Stimulated activated naive CD8-positive, alpha-beta T cell treated with anti-CD3 and anti-CD28 coated beads, Interleukin-15, Interleukin-2, amounts not matched to agents 100 U/mL and 50 U/mL, for 24 hours (primary cell): ENCODE data around the gene GOLGA3.
"Not testable (repeated sequence)": the region's sequence is repeated elsewhere in the genome, so short reads cannot be mapped to it uniquely, and the experiment has no call there.

Experiments
- ATAC-seq: fragments of 150-1000 bp; cut with Tn5 transposase; one replicate; pipeline ENCODE4 v1.10.0; 2021
- DNase-seq: peaks from one replicate; pipeline ENCODE4 v3.0.0; 2021

GOLGA3 gene

DNA sequence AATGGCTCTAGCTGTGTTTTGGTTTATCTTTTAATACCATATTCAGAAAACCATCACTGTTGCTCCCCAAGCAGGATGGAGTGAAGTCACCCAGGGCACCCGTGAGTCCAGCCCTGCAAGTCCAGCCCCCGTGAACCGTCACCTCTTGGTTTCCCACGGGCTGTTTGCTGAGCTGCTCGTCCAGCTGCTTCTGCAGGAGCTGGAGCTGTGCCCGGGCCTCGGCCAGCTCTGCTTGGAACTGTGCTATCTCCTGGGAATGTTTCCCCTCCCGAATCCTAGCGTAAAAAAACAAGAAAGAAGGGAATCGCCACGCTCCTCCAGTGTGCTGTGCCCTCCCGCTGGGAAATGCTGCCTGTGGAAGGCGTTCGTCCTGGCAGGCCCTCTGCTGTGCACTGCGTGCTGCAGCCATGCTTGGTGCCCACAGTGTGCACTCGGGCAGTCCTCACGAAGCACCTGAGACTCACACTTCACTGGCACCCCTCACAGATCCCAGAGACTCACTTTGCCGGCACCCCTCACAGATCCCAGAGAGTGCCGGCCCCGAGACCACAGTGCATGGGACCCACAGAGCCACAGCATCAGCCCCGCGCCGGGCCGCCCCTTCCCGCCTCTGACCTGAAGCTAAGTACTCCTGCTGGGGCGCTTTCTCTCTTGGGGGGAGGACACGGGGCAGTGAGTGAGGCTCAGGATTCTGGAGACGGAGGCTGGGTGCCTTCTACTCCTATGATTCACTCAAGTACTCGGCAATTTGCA is 51.7 kb downstream of the GOLGA3 start:
- no peak for ATAC-seq
- no peak for DNase-seq

DNA sequence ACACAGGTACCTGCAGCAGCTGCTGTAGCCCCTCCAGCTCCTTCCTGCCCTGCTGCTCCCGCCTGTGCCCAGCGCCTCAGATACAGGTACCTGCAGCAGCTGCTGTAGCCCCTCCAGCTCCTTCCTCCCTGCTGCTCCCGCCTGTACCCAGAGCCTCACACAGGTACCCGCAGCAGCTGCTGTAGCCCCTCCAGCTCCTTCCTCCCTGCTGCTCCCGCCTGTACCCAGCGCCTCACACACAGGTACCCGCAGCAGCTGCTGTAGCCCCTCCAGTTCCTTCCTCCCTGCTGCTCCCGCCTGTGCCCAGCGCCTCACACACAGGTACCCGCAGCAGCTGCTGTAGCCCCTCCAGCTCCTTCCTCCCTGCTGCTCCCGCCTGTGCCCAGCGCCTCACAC is 52.4 kb downstream of the GOLGA3 start:
- ATAC-seq, DNase-seq: not testable (repeated sequence)

DNA sequence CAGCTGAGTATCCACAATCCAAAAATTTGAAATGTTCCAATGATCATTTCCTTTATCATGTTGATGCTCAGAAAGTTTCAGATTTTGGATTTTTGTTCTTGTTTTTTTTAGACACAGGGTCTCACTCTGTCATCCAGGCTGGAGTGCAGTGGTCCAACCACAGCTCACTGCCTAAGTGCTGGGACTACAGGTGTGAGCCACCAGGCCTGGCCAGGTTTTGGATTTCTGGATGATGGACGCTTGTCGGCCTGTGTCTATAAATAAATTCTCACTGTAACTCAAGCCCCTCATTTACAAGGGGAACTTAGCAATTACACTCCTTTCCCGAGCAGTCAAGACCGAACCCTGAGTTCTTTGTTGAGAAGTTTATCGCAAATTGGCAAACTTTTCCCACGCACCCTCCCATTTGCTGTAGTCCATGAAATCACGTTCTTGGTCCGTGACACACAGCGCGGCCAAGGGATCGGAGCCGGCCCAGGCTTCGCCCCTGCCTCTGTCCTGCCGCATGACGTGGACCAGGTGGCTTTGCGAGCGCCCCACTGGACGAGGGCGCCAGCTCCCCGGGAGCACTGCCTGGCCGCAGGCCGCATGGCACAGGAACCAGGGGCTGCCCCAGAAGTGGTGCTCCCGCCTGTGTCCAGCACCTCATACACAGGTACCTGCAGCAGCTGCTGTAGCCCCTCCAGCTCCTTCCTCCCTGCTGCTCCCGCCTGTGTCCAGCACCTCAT is 53.0 kb downstream of the GOLGA3 start:
- DNase-seq = no peak

DNA sequence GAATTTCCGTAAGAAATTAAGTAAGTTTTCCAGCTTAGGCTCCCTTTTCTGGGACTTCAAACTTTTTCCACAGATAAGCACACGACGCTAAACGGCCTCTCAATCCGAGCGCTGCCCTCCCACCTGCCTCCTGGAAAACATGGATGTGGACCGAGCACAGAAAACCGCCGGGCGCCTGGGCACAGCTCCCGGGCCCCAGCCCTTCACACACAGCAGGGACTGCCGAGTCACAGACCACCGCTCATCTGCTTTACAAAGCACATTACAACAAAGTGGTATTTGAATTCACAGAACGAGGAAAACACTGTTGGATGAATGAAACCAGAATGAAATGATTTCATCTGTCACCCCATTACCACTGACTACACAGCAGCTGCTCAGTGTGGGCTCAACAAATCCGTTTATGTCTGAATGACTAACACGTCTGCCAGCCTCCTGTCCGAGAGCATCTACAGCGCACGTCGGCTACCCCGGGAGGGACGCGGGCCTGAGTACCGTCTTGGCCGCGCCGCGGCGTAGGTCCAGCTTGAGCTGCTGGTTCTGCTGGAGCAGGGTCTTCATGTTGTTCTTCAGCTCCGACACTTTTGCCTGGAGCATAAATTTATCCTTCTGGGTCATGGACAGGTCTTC is 53.9 kb downstream of the GOLGA3 start:
- ATAC-seq (no peak), DNase-seq (no peak)

More for the DNA sequence above, 53.0 kb downstream of the GOLGA3 start:
- ATAC-seq = no peak

DNA sequence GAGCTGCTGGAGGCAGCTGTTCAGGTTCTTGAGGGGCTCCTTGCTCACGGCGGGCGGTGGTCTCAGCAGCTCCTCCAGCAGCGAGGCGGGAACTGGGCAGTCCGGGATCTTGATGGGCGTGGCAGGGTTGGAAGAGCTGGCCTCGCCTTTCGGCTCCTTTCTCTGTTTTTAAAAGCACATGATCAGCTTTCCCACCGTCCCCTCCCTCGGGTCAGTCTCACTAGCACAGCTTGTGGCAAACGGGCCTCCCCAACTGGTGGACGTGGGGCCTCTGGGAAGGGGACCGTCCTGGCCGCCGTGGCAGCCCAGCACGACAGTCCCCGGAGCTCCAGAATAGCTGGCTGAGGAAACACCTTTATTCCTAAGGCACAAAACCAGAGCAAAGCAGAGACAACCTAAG is 54.5 kb downstream of the GOLGA3 start:
- DNase-seq (no peak), ATAC-seq (no peak)

DNA sequence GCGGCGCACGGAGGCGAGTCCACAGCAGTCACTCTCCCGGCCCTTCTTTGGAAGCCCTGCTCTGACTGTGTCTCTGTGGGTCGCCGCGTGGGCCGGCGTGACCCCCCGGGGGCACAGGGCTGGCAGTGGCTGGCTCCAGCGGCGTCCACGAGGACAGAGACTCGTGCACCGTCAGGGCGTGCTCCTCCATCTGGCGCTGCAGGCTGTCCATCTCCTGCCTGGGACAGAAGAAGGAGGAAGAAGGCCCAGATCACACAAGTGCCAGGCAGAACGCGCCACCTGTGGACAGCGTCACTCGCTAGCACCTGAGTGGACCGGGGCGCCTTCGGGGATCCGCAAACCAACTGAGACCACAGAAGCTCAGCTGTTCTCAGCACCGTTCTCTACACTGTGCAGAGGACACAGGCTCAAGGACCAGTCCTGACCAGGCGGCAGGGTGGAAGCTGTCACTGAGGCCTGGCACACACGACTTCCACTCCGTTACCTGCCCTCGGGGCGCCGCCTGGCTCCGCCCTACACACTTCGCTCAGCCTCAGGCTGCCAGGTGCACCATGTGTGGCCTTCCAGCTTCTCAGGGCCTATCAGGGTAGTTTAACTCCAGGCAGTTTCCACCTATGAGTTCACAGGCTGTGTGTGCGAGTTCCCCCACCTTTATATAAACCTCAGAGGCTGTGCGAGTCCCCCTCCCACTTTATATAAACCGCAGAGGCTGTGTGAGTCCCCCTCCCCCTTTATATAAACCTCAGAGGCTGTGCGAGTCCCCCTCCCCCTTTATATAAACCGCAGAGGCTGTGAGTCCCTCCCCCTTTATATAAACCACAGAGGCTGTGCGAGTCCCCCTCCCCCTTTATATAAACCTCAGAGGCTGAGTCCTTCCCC is 55.4 kb downstream of the GOLGA3 start:
- DNase-seq (no peak), ATAC-seq (no peak)

DNA sequence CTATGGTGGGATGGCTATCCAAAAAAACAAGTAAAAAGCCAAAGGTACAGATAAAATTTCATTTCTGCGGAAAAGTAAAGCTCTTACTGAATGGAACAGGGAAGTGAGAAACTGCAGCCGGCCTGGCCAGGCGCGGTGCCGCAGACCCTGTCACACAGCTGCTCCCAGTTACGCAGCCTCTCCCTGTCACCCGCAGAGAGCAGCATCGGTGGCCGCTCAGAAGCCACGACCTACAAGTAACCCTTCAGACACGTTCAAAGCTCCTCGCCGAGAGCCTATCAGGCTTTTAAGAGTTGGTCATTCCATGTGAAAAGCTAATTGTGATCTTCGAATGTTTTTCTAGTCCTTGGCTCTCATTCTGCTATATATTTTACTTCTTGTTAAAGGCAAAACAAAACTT is 56.1 kb downstream of the GOLGA3 start:
- no peak for ATAC-seq
- no peak for DNase-seq

DNA sequence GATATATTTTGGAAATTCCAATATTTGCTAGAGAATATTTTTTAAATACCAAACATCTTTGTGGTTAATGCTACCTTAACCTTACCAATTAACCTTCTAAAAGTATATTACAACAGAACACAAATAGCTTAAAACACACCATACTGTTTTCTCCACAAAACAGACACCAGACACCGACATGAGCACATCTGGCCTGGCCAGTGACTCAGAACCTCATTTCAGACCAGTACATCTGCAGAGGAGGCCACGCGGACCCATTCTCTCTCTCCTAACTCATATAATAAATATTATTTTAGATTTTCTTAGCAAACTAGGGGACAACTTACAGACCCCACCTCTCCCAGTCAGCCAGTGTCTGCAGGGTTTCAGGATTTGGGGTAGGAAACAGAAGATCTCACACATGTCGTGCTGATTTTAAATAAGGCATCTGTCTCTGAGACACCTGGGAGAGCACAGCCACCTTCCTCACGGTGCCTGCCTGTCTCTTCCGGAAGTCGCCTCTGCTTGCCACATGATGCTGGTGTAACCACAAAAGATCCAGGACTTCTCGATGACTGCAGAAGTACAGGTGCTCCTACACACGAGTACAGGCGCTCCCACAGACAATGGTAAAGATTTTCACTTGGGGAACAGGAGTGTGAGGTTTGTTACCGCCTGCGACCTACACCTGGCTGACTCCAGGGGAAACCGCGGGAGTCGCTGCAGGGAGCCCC is 57.4 kb downstream of the GOLGA3 start:
- peak; percentile 60 for ATAC-seq
- peak; percentile 27 for DNase-seq

DNA sequence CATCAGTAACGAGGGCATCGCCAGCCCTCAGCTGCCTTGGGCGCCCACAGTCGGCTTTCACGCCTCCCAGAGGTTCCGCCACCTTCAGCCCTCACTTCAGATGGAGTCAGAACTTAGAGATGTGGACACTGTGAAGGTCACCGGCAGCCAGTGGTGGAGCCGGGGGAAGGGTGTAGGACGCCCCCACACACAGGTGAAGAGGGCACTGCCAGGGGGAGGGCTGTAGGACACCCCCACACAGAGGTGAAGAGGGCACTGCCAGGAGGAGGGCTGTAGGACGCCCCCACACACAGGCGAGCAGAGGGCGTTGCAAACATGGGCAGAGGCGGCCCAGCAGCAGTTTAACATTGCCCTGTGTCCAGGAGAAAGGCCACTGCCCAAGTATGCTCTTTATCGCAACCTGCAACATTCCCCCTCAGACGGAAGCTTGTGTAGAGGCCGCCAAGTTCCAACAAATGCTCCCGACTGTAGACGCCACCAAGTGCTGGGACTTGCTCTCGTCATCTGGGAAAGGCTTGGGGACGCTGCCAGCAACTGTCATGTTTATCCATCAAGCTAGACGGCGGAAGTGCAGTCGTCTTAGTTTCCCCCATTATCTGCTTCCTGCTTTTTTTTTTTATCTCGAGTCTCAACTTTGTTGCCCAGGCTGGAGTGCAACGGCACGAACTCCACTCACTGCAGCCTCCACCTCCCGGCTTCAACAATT is 62.1 kb downstream of the GOLGA3 start:
- no peak for DNase-seq
- no peak for ATAC-seq

DNA sequence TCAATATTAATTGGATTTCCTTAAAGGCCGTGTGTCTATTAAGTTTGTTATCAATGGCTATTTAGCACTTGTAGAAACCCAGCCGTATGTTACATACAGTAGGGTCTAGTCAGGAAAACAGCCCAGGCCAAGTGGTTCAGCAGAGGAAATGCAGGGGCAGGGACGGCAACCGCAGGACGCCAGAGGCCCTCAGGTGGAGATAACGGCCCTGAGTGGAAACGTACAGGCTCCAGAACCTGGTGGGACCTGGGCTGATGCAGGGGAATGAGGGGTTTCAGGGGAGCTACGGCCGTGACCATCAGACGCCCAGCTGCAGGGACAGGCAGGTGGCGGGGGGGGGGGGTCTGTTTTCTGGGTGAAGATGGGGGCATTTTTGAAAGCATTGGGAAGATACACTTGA is 63.3 kb downstream of the GOLGA3 start:
- ATAC-seq (no peak), DNase-seq (no peak)

DNA sequence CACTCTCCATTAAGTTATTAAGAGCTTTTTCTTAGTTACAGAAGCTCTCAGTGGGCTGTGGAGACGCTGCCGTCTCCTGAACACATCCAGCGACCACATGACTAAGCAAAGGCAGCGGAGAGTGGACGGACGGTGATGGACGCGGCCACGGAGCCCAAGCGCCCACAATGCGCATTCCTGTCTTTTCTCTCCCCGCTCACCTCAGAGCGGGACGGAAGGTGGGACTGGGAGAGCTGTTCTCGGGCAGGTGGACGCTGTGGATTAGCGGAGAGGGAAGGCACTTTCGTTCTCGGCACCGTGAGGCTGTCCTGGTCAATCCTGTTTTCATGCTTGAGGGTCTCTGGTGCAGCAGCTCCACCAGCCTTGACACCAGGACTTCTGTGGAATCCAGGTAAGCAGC is 64.4 kb downstream of the GOLGA3 start:
- ATAC-seq (no peak), DNase-seq (no peak)

DNA sequence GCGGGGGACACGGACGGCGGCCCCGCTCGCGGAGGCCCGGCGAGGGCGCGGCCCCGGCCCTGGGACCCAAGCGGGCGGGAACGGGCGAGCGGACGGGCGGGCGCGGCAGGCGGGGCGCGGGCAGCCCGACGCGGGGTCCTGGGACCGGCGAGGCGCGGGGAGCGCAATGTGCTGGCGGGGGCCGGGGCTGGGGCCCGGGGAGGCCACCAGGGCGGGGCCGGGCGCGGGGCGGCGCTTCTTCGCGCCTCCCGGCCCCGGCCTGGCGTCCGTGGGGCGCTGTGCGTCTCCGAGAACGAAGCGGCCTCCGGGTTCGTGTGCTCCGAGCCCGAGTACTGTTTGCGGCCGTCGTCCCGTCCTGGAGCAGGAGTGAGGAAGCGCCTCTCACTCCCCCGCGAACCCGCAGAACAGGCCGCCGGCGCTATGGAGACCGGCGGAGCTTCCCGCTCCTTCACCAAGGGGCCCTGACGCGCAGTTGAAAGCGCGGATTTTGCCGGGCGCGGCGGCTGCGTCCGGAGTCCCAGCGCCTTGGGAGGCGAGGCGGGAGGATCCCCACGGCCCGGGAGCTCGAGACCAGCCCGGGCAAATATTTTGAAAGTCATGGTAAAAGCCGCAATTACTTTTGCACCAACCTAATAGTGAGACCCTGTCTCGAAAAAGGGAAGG is 66.6 kb downstream of the GOLGA3 start:
- ATAC-seq (peak; percentile 86), DNase-seq (peak; percentile 91)

DNA sequence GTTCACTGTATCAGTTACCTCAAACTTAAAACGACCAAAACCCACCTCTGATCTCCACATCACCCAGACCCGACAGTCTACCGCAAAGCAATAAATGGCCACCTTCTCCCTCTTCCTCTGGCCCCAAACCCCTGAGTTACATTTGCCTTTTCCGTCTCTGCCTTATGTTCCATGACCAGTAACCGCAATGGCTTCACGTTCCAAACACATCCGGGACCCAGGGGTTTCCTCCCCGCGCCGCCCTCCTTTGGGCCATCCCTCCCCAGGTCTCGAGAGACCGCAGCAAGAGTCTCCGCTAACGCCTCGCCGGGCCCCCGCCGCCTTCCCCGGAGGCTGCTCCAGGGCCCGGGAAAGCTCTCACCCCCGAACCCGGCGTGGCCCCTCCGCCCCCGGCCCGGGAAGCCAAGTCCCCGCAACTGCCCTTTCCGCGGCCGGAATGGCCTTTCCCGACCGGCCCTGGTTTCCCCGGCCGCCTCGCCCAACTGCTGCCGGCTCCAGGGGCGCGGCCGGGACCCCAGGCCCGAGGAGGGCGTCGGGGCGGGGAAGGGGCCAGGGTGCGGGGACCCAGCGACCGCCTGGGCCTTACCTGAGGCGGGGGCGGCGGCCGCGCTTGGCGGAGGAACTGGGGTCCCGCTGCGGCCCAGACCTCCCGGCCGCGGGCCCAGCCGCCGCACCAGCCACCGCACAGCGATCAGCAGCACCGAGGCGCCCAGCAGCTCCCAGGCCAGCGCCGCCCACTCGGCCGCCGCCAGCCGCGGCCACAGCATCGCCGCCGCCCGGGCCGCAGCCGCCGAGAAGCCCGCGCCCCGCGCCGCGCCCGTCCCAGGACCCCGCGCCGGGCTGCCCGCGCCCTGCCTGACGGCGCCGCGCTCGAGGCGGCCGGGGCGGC is 67.4 kb downstream of the GOLGA3 start, which contains the start of gene ANKLE2:
Gene ANKLE2 (minus strand): TSS at position 801 of the 889 bp plus-strand sequence. CDS start 34 bp downstream, at position 767.
- ATAC-seq = peak; percentile 53
- DNase-seq = peak; percentile 80

DNA sequence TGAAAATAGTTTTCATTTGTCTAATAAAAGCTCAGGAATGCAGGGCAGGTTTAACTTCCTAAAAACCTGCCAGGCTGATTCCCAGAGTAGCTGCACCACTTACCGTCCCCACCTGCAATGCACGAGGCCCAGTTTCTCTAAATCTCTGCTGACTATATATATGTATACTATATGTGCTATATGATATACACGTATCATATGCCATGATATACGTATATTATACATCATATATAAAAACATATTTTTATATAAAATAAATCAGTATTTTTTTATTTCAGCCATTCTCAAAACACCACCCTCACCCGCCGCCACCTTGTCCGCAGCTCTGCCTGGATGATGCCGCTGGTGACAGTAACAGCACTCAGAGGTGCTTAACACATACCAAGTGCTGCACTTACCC is 69.3 kb downstream of the GOLGA3 start:
- DNase-seq = no peak
- no peak for ATAC-seq

DNA sequence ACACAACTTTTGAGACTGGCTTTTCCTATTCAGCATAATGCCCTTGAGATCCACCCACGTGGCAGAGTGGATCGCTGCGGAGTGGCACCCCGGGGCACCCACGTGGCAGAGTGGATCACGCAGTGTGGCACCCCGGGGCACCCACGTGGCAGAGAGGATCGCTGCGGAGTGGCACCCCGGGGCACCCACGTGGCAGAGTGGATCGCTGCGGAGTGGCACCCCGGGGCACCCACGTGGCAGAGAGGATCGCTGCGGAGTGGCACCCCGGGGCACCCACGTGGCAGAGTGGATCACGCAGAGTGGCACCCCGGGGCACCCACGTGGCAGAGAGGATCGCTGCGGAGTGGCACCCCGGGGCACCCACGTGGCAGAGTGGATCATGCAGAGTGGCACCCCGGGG is 69.8 kb downstream of the GOLGA3 start:
- not testable (repeated sequence) for DNase-seq, ATAC-seq

DNA sequence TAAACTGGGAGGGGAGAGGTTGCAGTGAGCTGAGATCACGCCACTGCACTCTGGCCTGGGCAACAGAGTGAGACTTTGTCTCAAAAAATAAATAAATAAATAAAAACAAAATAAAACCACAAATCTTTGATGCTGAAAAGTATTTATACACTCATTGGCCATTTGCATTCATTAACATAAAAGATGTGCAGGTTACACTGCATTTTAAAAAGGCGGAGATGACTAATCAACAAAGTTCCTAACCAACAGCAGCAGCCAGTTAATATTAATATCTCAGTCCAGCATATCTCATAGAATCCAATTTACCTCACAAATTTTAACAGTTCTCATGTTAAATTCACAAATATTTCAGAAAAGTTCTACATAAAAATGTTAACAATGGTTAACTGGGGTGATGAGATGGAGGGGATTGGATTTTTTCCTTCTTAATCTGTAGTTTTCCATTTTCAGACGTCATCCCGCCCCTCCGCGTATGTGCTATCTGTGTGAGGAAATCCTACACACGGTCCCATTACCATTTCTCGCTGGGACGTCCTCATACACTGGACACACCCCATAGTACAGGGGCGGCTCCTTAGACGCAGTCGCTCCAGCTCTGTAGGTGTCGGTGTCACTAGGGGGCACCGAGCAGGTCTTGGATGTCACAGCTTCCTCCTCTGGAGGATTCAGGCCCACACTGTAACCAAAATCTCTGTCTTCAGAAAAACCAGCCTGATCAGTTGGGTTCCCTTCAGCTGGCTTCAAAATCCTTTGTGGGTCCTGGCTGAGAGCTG is 74.3 kb downstream of the GOLGA3 start:
- DNase-seq = no peak
- peak; percentile 59 for ATAC-seq

DNA sequence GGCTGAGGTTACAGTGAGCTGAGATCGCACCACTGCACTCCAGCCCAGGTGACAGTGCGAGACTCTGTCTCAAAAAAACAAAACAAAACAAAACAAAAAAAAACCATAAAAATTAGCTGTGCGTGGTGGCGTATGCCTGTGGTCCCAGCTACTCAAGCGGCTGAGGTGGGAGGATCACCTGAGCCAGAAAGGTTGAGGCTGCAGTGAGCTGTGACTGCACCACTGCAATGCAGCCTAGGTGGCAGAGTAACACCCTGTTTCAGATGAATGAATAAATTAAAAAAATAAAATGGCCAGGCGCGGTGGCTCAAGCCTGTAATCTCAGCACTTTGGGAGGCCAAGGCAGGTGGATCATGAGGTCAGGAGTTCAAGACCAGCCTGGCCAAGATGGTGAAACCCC is 75.0 kb downstream of the GOLGA3 start:
- not testable (repeated sequence) for ATAC-seq, DNase-seq

DNA sequence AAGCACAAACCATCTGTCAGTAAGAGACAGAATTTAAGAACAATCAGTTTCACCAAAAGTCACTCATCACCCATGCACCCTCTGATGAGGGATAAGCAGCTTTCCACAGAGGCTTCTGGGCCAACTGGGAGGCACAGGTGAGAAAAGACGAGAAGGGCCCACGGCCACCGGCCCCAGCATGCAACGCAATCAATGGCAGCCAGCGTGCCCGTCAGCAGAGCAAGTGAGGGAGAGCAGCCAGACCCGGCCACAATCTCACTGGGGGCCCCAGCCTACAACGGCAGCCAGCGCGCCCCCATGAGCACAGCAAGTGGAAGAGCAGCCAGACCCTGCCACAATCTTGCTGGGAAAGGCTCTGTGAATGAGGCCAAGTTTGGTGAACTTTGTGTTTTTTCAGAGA is 80.3 kb downstream of the GOLGA3 start:
- DNase-seq (no peak), ATAC-seq (no peak)
